ENCODE results near the gene TTYH1. TPM values are rescaled to one million over a fixed set of nuclear protein-coding genes. Genes with fewer than 3 reads are reported as not detected.

TTYH1 gene
- total RNA-seq, 1 donor from 2014 or later, result 144 TPM

GRCh38 chr19:54485851-54486250 lies 70.6 kb downstream of the TTYH1 start:
- no peaks in the 10 kb centered on the region for H3K4me1 Mint-ChIP-seq (ENCODE audit: low read depth)
- no peaks in the 10 kb centered on the region for H3K9me3 Mint-ChIP-seq (ENCODE audit: low read depth)
- DNase-seq (ENCODE audit: low spot score, unreplicated experiment), result no peak
- H3K4me3 Mint-ChIP-seq (ENCODE audit: low read depth), result no peak overlapping the region
- no peaks in the 10 kb centered on the region for H3K36me3 Mint-ChIP-seq (ENCODE audit: insufficient read depth)
- H3K27me3 Mint-ChIP-seq, result peaks cover 17% of the 10 kb centered on the region
- no peak for TF ChIP-seq CTCF (IDR thresholded peaks at IDR 0.05; ENCODE audit: unreplicated experiment)
- no peak overlapping the region for H3K27ac Mint-ChIP-seq

Other genes starting within 250 kb of the TTYH1 start
- 119 and 125 TPM in 2 replicates for gene TMC4, start 242.3 kb upstream of the TTYH1 start, total RNA-seq
- 91.5 and 99.1 TPM in 2 replicates for gene MBOAT7, start 225.9 kb upstream of the TTYH1 start, total RNA-seq
- 38.6 and 39.7 TPM in 2 replicates for gene TSEN34, start 224.2 kb upstream of the TTYH1 start, total RNA-seq
- 1,160 and 1,179 TPM in 2 replicates for gene RPS9, start 214.6 kb upstream of the TTYH1 start, total RNA-seq
- 0.50 TPM in 1 of 2 replicates, not detected in the other for gene LILRB3, start 192.5 kb upstream of the TTYH1 start, total RNA-seq
- gene LILRA6, start 172.7 kb upstream of the TTYH1 start, total RNA-seq, result not detected in 2 replicates
- gene LILRB5, start 158.2 kb upstream of the TTYH1 start, total RNA-seq, result not detected in 2 replicates
- gene LILRB2, start 134.4 kb upstream of the TTYH1 start, total RNA-seq, result not detected in 2 replicates
- gene LILRA5, start 102.3 kb upstream of the TTYH1 start, total RNA-seq, result not detected in 2 replicates
- not detected in 2 replicates for gene LILRA4, start 76.3 kb upstream of the TTYH1 start, total RNA-seq
- not detected in 2 replicates for gene LAIR1, start 50.5 kb upstream of the TTYH1 start, total RNA-seq
- 188 and 210 TPM in 2 replicates for gene LENG8, start 33.7 kb downstream of the TTYH1 start, total RNA-seq
- 0.72 and 0.75 TPM in 2 replicates for gene LENG9, start 48.3 kb downstream of the TTYH1 start, total RNA-seq
- 1.6 and 2.1 TPM in 2 replicates for gene CDC42EP5, start 57.8 kb downstream of the TTYH1 start, total RNA-seq
- gene LAIR2, start 87.4 kb downstream of the TTYH1 start, total RNA-seq, result not detected in 2 replicates
- gene LILRA2, start 158.3 kb downstream of the TTYH1 start, total RNA-seq, result not detected in 2 replicates
- not detected in 2 replicates for gene LILRA1, start 178.2 kb downstream of the TTYH1 start, total RNA-seq
- gene LILRB1, start 215.0 kb downstream of the TTYH1 start, total RNA-seq, result not detected in 2 replicates
- gene LILRB4, start 247.5 kb downstream of the TTYH1 start, total RNA-seq, result not detected in 2 replicates